Stimulated activated CD4-positive, alpha-beta T cell treated with anti-CD3 and anti-CD28 coated beads, Interleukin-4, amount 100 ng/mL, for 4 hours (primary cell): ENCODE measurements around the gene GOLGA6L7.
"Not testable (repeated sequence)": the region's sequence is repeated elsewhere in the genome, so short reads cannot be mapped to it uniquely, and the experiment has no call there.

Experiments used
- DNase-seq, 2 experiments: peaks; one replicate each; pipeline ENCODE4 v3.0.0-alpha.2; 2020

Gene GOLGA6L7

GRCh38 chr15:28843520-28843919, 4.9 kb downstream of the GOLGA6L7 start:
- not testable (repeated sequence) for DNase-seq

- DNase-seq = not testable (repeated sequence)
Measured at GRCh38 chr15:28842210-28842609, 6.2 kb downstream of the GOLGA6L7 start.

- DNase-seq = not testable (repeated sequence)
Measured at GRCh38 chr15:28840285-28840684, 8.2 kb downstream of the GOLGA6L7 start.

GRCh38 chr15:28834957-28835585, 13.4 kb downstream of the GOLGA6L7 start:
- DNase-seq = not testable (repeated sequence)

- DNase-seq = peak; percentile 53 to 70
Measured at GRCh38 chr15:28831897-28832587, 16.4 kb downstream of the GOLGA6L7 start.

- not testable (repeated sequence) for DNase-seq
Measured at GRCh38 chr15:28821420-28821819, 27.0 kb downstream of the GOLGA6L7 start.

GRCh38 chr15:28819930-28820295, 28.5 kb downstream of the GOLGA6L7 start:
- not testable (repeated sequence) for DNase-seq

GRCh38 chr15:28819019-28819929, 29.2 kb downstream of the GOLGA6L7 start:
- DNase-seq = peak in 1 of 2 experiments; percentile 15

GRCh38 chr15:28818168-28818567, 30.3 kb downstream of the GOLGA6L7 start:
- DNase-seq = not testable (repeated sequence)

- DNase-seq = not testable (repeated sequence)
Measured at GRCh38 chr15:28814059-28814458, 34.4 kb downstream of the GOLGA6L7 start.

GRCh38 chr15:28813392-28813791, 35.1 kb downstream of the GOLGA6L7 start:
- DNase-seq = not testable (repeated sequence)

- DNase-seq = not testable (repeated sequence)
Measured at GRCh38 chr15:28811852-28812550, 36.4 kb downstream of the GOLGA6L7 start.

- not testable (repeated sequence) for DNase-seq
Measured at GRCh38 chr15:28810444-28810843, 38.0 kb downstream of the GOLGA6L7 start.

GRCh38 chr15:28808136-28808535, 40.3 kb downstream of the GOLGA6L7 start:
- not testable (repeated sequence) for DNase-seq

- not testable (repeated sequence) for DNase-seq
Measured at GRCh38 chr15:28800366-28800765, 48.1 kb downstream of the GOLGA6L7 start.

- DNase-seq = not testable (repeated sequence)
Measured at GRCh38 chr15:28798234-28798633, 50.2 kb downstream of the GOLGA6L7 start.

GRCh38 chr15:28794231-28794630, 54.2 kb downstream of the GOLGA6L7 start:
- not testable (repeated sequence) for DNase-seq
